Endodermal cell (in vitro differentiated cells): Measurements from ENCODE around the gene CDC20. TPM values are rescaled to one million over a fixed set of nuclear protein-coding genes. Genes with fewer than 3 reads are reported as not detected.

ENCODE experiments used
- DNase-seq: peaks from one replicate; pipeline ENCODE4 v3.0.0-alpha.2; 2017
- H3K27ac ChIP-seq: 2 replicates; pipeline ENCODE4 v1.5.1; 2013; ENCODE audit warnings: mild to moderate bottlenecking, low read depth, low read length, moderate library complexity
- H3K27me3 ChIP-seq: 2 replicates; pipeline ENCODE4 v1.6.1; 2013; ENCODE audit warnings: mild to moderate bottlenecking, low read length, moderate library complexity; ENCODE audit not compliant: insufficient read depth, control insufficient read depth, poor library complexity, severe bottlenecking
- H3K36me3 ChIP-seq: 2 replicates; pipeline ENCODE4 v1.7.0; 2013; ENCODE audit warnings: mild to moderate bottlenecking, low read length, moderate library complexity; ENCODE audit not compliant: control insufficient read depth, insufficient read depth
- H3K4me1 ChIP-seq: one replicate; pipeline ENCODE4 v1.7.0; 2013; ENCODE audit warnings: low read length; ENCODE audit not compliant: control insufficient read depth, insufficient read depth
- H3K4me3 ChIP-seq: 2 replicates; pipeline ENCODE4 v1.5.1; 2013; ENCODE audit warnings: mild to moderate bottlenecking, low read length, moderate library complexity
- H3K9ac ChIP-seq: 2 replicates; pipeline ENCODE4 v1.6.1; 2013; ENCODE audit warnings: mild to moderate bottlenecking, low read length, moderate library complexity; ENCODE audit not compliant: poor library complexity, severe bottlenecking; ENCODE audit errors: extremely low read depth
- H3K9me3 ChIP-seq: 2 replicates; pipeline ENCODE4 v1.6.1; 2013; ENCODE audit warnings: mild to moderate bottlenecking, low read length, moderate library complexity; ENCODE audit not compliant: control insufficient read depth
- H3K27ac Mint-ChIP-seq: 2 replicates; pipeline ENCODE4 v1.8.0; 2020; ENCODE audit warnings: mixed read lengths
- H3K27me3 Mint-ChIP-seq: 2 replicates; pipeline ENCODE4 v1.8.0; 2021; ENCODE audit warnings: mild to moderate bottlenecking, mixed read lengths; ENCODE audit not compliant: insufficient read depth
- H3K36me3 Mint-ChIP-seq: 2 replicates; pipeline ENCODE4 v1.8.0; 2020; ENCODE audit warnings: low read depth, mixed read lengths
- H3K4me1 Mint-ChIP-seq: 2 replicates; pipeline ENCODE4 v1.8.0; 2020; ENCODE audit warnings: mixed read lengths
- H3K4me3 Mint-ChIP-seq: 2 replicates; pipeline ENCODE4 v1.8.0; 2020; ENCODE audit warnings: mild to moderate bottlenecking, moderate library complexity, mixed read lengths
- H3K9me3 Mint-ChIP-seq: 2 replicates; pipeline ENCODE4 v1.8.0; 2020; ENCODE audit warnings: mild to moderate bottlenecking, mixed read lengths
- CTCF ChIP-seq: fragments of 200-600 bp; sonication (generic); conservative IDR thresholded peaks from 2 replicates; pipeline ENCODE4 v1.5.0; 2021; ENCODE audit warnings: antibody characterized with exemption, mild to moderate bottlenecking
- WGBS, 2 experiments: methylation state at CpG; one replicate each; pipeline versions ENCODE4 v1.1.5 to v1.1.7; 2013; ENCODE audit warnings: missing lambda C conversion rate in 2 of 2, mixed read lengths in 1 of 2; ENCODE audit not compliant: insufficient coverage in 1 of 2, insufficient read length in 1 of 2; 5-methylcytosine and 5-hydroxymethylcytosine counted together
- microRNA-seq: library from miRNA; unstranded; fragments of <30 nt; microRNA quantifications from one replicate; pipeline ENCODE4 v1.2.0, GENCODE V29; 2020; ENCODE audit warnings: borderline microRNAs expressed
- total RNA-seq, 2 donors: library from RNA; stranded (reverse); fragmentation: NEBNext Ultra II Directional in 1 of 2; extraction: Animal tissue kit (Norgen Biotek cat#: 25700) in 1 of 2; gene quantifications; 2 replicates in 1 of 2; 3 replicates in 1 of 2; pipeline ENCODE4 v1.2.1, GENCODE V29; 2021

Gene CDC20
- total RNA-seq, 2 donors from 2014 or later = 126 to 149 TPM

- no peak overlapping the region for H3K4me3 ChIP-seq
- Mint-ChIP-seq H3K27ac (no peak overlapping the region), H3K27me3 (no peaks in the 10 kb centered on the region), H3K9me3 (no peaks in the 10 kb centered on the region), H3K4me1 (peaks cover 8% of the 10 kb centered on the region), H3K4me3 (no peak overlapping the region), H3K36me3 (peaks cover 53% of the 10 kb centered on the region)
- DNase-seq = no peak
- no peaks in the 10 kb centered on the region for H3K27me3 ChIP-seq
- no peak overlapping the region for H3K27ac ChIP-seq
- 94 to 100% methylated on average over 2 of the region's 2 CpGs for WGBS, 2 experiments
- no peak for TF ChIP-seq CTCF
- no peaks in the 10 kb centered on the region for H3K9me3 ChIP-seq
- H3K36me3 ChIP-seq = peaks cover 44% of the 10 kb centered on the region
- H3K4me1 ChIP-seq = peaks cover 5% of the 10 kb centered on the region
- H3K9ac ChIP-seq = no peak overlapping the region
These were observed 47.1 kb downstream of the CDC20 start for GRCh38 chr1:43405876-43406234.

- H3K9me3 ChIP-seq = no peaks in the 10 kb centered on the region
- H3K4me1 ChIP-seq = no peaks in the 10 kb centered on the region
- DNase-seq = no peak
- no peaks in the 10 kb centered on the region for H3K9me3 Mint-ChIP-seq
- H3K27me3 Mint-ChIP-seq = no peaks in the 10 kb centered on the region
- H3K9ac ChIP-seq = no peak overlapping the region
- no peaks in the 10 kb centered on the region for H3K27me3 ChIP-seq
- H3K36me3 Mint-ChIP-seq = peaks cover 56% of the 10 kb centered on the region
- H3K36me3 ChIP-seq = peaks cover 36% of the 10 kb centered on the region
- 96 to 100% methylated on average over 1 to 3 of the region's 3 CpGs for WGBS, 2 experiments
- H3K27ac Mint-ChIP-seq = no peak overlapping the region
- no peak overlapping the region for H3K27ac ChIP-seq
- H3K4me1 Mint-ChIP-seq = no peaks in the 10 kb centered on the region
- no peak overlapping the region for H3K4me3 Mint-ChIP-seq
- no peak overlapping the region for H3K4me3 ChIP-seq
- no peak for TF ChIP-seq CTCF
These were observed 51.8 kb downstream of the CDC20 start for GRCh38 chr1:43410571-43410970.

Small RNA genes lying within 50 kb of the gene (microRNA-seq; reads per million reads assigned to microRNA genes)
- 0.44 reads per million for gene MIR6734

Other genes starting within 250 kb of the CDC20 start
- 10 to 100 TPM; 50.2 to 51.7 TPM for gene EBNA1BP2, start 186.7 kb upstream of the CDC20 start, total RNA-seq
- gene CFAP57, start 186.7 kb upstream of the CDC20 start, total RNA-seq = under 1 TPM; 0.82 to 0.90 TPM
- 10 to 100 TPM; 11.7 to 16.6 TPM for gene TMEM125, start 89.0 kb upstream of the CDC20 start, total RNA-seq
- 10 to 100 TPM in 1 of 2 donors, 1 to 10 TPM in 1; 9.7 to 17.9 TPM for gene C1orf210, start 73.4 kb upstream of the CDC20 start, total RNA-seq
- under 1 TPM; 0.40 to 0.99 TPM for gene TIE1, start 58.0 kb upstream of the CDC20 start, total RNA-seq
- 1 to 10 TPM in 1 of 2 donors, under 1 TPM in 1; 0.64 to 1.2 TPM for gene MPL, start 21.2 kb upstream of the CDC20 start, total RNA-seq
- gene ELOVL1, start 9.0 kb downstream of the CDC20 start, total RNA-seq = 10 to 100 TPM; 24.4 to 28.3 TPM
- 10 to 100 TPM; 16.1 to 18.8 TPM for gene MED8, start 30.8 kb downstream of the CDC20 start, total RNA-seq
- 10 to 100 TPM; 55.6 to 59.7 TPM for gene SZT2, start 30.9 kb downstream of the CDC20 start, total RNA-seq
- gene HYI, start 95.0 kb downstream of the CDC20 start, total RNA-seq = 10 to 100 TPM; 34.4 to 34.8 TPM
- 100 to 1,000 TPM; 203 to 250 TPM for gene PTPRF, start 171.9 kb downstream of the CDC20 start, total RNA-seq